DOHH2 (cell line): Measurements from ENCODE around the gene NUTM2D.
"Not testable (repeated sequence)": the region's sequence is repeated elsewhere in the genome, so short reads cannot be mapped to it uniquely, and the experiment has no call there.

Experiments
- CTCF ChIP-seq: fragments of 200-600 bp; sonication (generic); IDR thresholded peaks from one replicate; pipeline ENCODE4 v1.5.1; 2014; ENCODE audit warnings: antibody characterized with exemption, mild to moderate bottlenecking, low read depth, low read length; ENCODE audit not compliant: poor library complexity, severe bottlenecking
- EZH2phosphoT487 ChIP-seq: fragments of 200-600 bp; sonication (generic); IDR thresholded peaks from 2 replicates; pipeline ENCODE4 v1.6.1; 2017; ENCODE audit warnings: borderline replicate concordance, mild to moderate bottlenecking, antibody characterized with exemption, low read length, moderate library complexity, mixed read lengths

GRCh38 chr10:87321505-87321904, 36.0 kb upstream of the NUTM2D start:
- not testable (repeated sequence) for TF ChIP-seq CTCF, EZH2phosphoT487
